Body of pancreas (tissue), 4 donors: ENCODE measurements around the gene RAD51B.

Experiments used
- CTCF ChIP-seq, 7 experiments: fragments of 450-650 bp in 4 of 7; fragments of 200-600 bp in 3 of 7; sonication (generic) in 3 of 7; IDR thresholded peaks; one replicate each; pipeline ENCODE4 v1.5.1; 2016 to 2019; ENCODE audit warnings: antibody characterized with exemption in 7 of 7
- POLR2A ChIP-seq, 3 donors: fragments of 450-650 bp; IDR thresholded peaks; one replicate each; pipeline ENCODE4 v1.6.1; 2016; ENCODE audit warnings: antibody characterized with exemption in 3 of 3, mild to moderate bottlenecking in 2 of 3

- TF ChIP-seq POLR2A (IDR thresholded peaks at IDR 0.05) (no peak), CTCF (IDR thresholded peaks at IDR 0.05) (no peak)
Observed at GRCh38 chr14:67978749-67979148, 159.2 kb downstream of the RAD51B start.
